Loucy (cell line): ENCODE measurements around the gene POU2F2.

Experiments used
- H2AFZ ChIP-seq: fragments of 200-600 bp; sonication (generic); 2 replicates; pipeline ENCODE4 v1.6.0; 2016; ENCODE audit warnings: antibody characterized with exemption, mild to moderate bottlenecking, low read length, moderate library complexity
- H3F3A ChIP-seq: fragments of 200-600 bp; 2 replicates; pipeline ENCODE4 v1.6.0; 2016; ENCODE audit warnings: antibody characterized with exemption, low read depth, mild to moderate bottlenecking
- H3K27me3 ChIP-seq: fragments of 200-600 bp; sonication (generic); 2 replicates; pipeline ENCODE4 v1.6.1; 2014; ENCODE audit warnings: low read length, mild to moderate bottlenecking; ENCODE audit not compliant: insufficient read depth, poor library complexity, severe bottlenecking
- H3K36me3 ChIP-seq: fragments of 200-600 bp; sonication (generic); 2 replicates; pipeline ENCODE4 v1.6.1; 2016; ENCODE audit warnings: low read length; ENCODE audit not compliant: insufficient read depth
- H3K4me1 ChIP-seq: fragments of 200-600 bp; sonication (generic); 2 replicates; pipeline ENCODE4 v1.5.1; 2014; ENCODE audit warnings: low read length, mild to moderate bottlenecking; ENCODE audit not compliant: insufficient read depth, poor library complexity, severe bottlenecking
- H3K4me2 ChIP-seq: fragments of 200-600 bp; sonication (generic); 2 replicates; pipeline ENCODE4 v1.6.0; 2014; ENCODE audit warnings: antibody characterized with exemption, low read length, low read depth, mild to moderate bottlenecking; ENCODE audit not compliant: poor library complexity, severe bottlenecking
- H3K4me3 ChIP-seq: fragments of 200-600 bp; sonication (generic); 2 replicates; pipeline ENCODE4 v1.5.1; 2014; ENCODE audit warnings: low read length, mild to moderate bottlenecking, mixed read lengths; ENCODE audit not compliant: poor library complexity, severe bottlenecking
- H3K79me2 ChIP-seq: fragments of 200-600 bp; sonication (generic); 2 replicates; pipeline ENCODE4 v1.6.1; 2014; ENCODE audit warnings: low read length; ENCODE audit not compliant: insufficient read depth
- H3K9ac ChIP-seq: fragments of 200-600 bp; sonication (generic); 2 replicates; pipeline ENCODE4 v1.6.0; 2014; ENCODE audit warnings: mild to moderate bottlenecking, low read depth, low read length, moderate library complexity; ENCODE audit not compliant: poor library complexity, severe bottlenecking
- H3K9me2 ChIP-seq: fragments of 200-600 bp; sonication (generic); replicated peaks from 2 replicates; pipeline ENCODE4 v1.6.1; 2016; ENCODE audit warnings: low read depth, low read length, mixed read lengths
- H3K9me3 ChIP-seq: fragments of 200-600 bp; sonication (generic); 2 replicates; pipeline ENCODE4 v1.6.1; 2014; ENCODE audit warnings: mild to moderate bottlenecking, antibody characterized with exemption, low read length, low read depth; ENCODE audit not compliant: insufficient read depth
- H4K20me1 ChIP-seq: fragments of 200-600 bp; sonication (generic); 2 replicates; pipeline ENCODE4 v1.6.0; 2014; ENCODE audit warnings: antibody characterized with exemption, low read length, mild to moderate bottlenecking; ENCODE audit not compliant: insufficient read depth, poor library complexity, severe bottlenecking
- CTCF ChIP-seq: fragments of 200-600 bp; sonication (generic); conservative IDR thresholded peaks from 2 replicates; pipeline ENCODE4 v1.5.1; 2014; ENCODE audit warnings: mild to moderate bottlenecking, antibody characterized with exemption, low read length
- EZH2phosphoT487 ChIP-seq: fragments of 200-600 bp; IDR thresholded peaks from 2 replicates; pipeline ENCODE4 v1.6.1; 2018; ENCODE audit warnings: antibody characterized with exemption, mild to moderate bottlenecking, moderate library complexity, borderline replicate concordance

The POU2F2 gene

DNA sequence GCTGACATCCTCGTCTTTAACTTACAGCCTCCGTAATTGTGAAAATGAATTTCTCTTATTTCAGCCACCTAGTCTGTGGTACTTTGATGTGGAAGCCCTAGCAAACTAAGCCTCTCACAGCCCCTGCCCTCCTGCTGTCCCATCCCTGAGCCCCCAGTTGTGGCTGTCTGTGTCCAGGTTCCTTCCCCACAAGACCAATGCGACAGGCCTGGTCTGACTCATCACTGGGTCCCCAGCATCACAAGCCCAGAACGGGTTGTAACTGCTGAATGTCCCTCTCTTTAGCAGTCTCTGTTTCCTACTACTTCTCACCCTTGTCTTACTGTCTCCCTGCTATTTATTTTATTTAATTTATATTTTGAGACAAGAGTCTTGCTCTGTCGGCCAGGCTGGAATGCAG lies 5.7 kb downstream of the POU2F2 start:
- Histone ChIP-seq H3K36me3 (no peaks in the 10 kb centered on the region), H3K4me2 (no peak overlapping the region), H4K20me1 (no peaks in the 10 kb centered on the region), H3K27me3 (no peaks in the 10 kb centered on the region), H3K9me2 (no peaks in the 10 kb centered on the region), H3K79me2 (no peaks in the 10 kb centered on the region), H3K4me3 (no peak overlapping the region), H2AFZ (no peak overlapping the region), H3K9ac (no peak overlapping the region), H3K4me1 (peaks cover 10% of the 10 kb centered on the region), H3F3A (no peaks in the 10 kb centered on the region), H3K9me3 (no peaks in the 10 kb centered on the region)
- no peak for TF ChIP-seq EZH2phosphoT487
- TF ChIP-seq CTCF = no peak

DNA sequence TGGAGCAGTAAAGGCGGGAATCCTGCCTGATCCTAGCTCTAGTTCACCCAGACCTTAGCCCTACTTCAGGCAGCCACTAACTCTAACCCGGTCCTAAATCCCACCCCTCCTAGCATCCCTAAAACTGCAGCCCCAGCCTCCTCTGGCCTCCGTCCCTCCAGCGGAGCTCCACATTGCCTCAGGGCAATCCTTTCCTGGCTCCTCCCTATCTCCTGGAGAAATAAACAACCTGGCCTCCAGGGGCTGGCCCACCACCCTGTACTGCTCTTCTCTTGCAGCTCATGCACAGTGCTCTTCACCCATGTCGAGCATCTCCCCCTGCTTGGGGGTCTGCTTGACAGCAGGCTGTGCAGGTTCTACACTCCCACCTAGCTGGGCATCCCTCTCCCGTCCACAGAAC lies 6.7 kb downstream of the POU2F2 start:
- Histone ChIP-seq H3K79me2 (no peaks in the 10 kb centered on the region), H3K4me3 (no peak overlapping the region)

GRCh38 chr19:42124386-42124901 lies 7.8 kb downstream of the POU2F2 start:
- Histone ChIP-seq H2AFZ (no peak overlapping the region), H3K4me3 (no peak overlapping the region), H3K4me2 (no peak overlapping the region), H3K36me3 (no peaks in the 10 kb centered on the region), H3K9me3 (no peaks in the 10 kb centered on the region), H3K9me2 (no peaks in the 10 kb centered on the region), H3K27me3 (no peaks in the 10 kb centered on the region), H3K79me2 (no peaks in the 10 kb centered on the region), H3K9ac (no peak overlapping the region), H3K4me1 (peaks cover 14% of the 10 kb centered on the region), H3F3A (no peaks in the 10 kb centered on the region), H4K20me1 (no peaks in the 10 kb centered on the region)
- TF ChIP-seq EZH2phosphoT487 (no peak), CTCF (no peak)

More for the DNA sequence above, 6.7 kb downstream of the POU2F2 start:
- no peak overlapping the region for H3K4me2 ChIP-seq
- H2AFZ ChIP-seq = no peak overlapping the region
- H3K36me3 ChIP-seq = no peaks in the 10 kb centered on the region
- H3K9me3 ChIP-seq = no peaks in the 10 kb centered on the region
- H3K4me1 ChIP-seq = peaks cover 14% of the 10 kb centered on the region
- H3F3A ChIP-seq = no peaks in the 10 kb centered on the region
- no peaks in the 10 kb centered on the region for H3K9me2 ChIP-seq
- H3K9ac ChIP-seq = no peak overlapping the region
- H3K27me3 ChIP-seq = no peaks in the 10 kb centered on the region
- H4K20me1 ChIP-seq = no peaks in the 10 kb centered on the region
- TF ChIP-seq EZH2phosphoT487 (no peak), CTCF (no peak)
